ENCODE measurements around the gene TGM5. TPM values are rescaled to one million over a fixed set of nuclear protein-coding genes. Genes with fewer than 3 reads are reported as not detected.

Gene TGM5
- total RNA-seq, 3 donors from 2014 or later = not detected

DNA sequence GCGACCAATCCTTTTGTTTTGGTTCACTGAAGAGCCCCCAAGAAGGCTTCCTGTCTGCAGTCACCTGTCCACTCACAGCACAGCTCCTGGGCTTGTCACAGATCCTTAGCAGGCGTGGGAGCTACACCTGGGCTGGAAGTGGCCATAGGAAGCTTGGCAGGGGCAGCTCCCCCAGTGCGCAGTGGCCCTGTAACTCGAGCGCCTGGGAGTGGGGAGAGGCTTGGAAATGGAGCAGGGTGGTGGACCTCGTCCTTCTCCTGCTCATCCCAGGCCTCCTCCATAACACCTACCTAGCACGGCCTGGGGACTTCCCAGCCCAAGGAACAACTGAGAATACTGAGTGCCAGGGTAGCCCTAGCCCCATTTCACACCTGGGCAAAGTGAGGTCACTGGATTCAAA lies 19.3 kb upstream of the TGM5 start:
- DNase-seq (no peak), ATAC-seq (peak; percentile 13)
- Histone ChIP-seq H3K4me1 (ENCODE audit: low read depth) (no peaks in the 10 kb centered on the region), H3K9me3 (no peaks in the 10 kb centered on the region), H3K4me3 (no peak overlapping the region), H3K36me3 (ENCODE audit: low read depth) (no peaks in the 10 kb centered on the region)
- TF ChIP-seq, protein P1, sequence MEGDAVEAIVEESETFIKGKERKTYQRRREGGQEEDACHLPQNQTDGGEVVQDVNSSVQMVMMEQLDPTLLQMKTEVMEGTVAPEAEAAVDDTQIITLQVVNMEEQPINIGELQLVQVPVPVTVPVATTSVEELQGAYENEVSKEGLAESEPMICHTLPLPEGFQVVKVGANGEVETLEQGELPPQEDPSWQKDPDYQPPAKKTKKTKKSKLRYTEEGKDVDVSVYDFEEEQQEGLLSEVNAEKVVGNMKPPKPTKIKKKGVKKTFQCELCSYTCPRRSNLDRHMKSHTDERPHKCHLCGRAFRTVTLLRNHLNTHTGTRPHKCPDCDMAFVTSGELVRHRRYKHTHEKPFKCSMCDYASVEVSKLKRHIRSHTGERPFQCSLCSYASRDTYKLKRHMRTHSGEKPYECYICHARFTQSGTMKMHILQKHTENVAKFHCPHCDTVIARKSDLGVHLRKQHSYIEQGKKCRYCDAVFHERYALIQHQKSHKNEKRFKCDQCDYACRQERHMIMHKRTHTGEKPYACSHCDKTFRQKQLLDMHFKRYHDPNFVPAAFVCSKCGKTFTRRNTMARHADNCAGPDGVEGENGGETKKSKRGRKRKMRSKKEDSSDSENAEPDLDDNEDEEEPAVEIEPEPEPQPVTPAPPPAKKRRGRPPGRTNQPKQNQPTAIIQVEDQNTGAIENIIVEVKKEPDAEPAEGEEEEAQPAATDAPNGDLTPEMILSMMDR (IDR thresholded peaks at IDR 0.05) = no peak
- intact Hi-C loops (cut with DNase I, micrococcal nuclease) = no loop called here

DNA sequence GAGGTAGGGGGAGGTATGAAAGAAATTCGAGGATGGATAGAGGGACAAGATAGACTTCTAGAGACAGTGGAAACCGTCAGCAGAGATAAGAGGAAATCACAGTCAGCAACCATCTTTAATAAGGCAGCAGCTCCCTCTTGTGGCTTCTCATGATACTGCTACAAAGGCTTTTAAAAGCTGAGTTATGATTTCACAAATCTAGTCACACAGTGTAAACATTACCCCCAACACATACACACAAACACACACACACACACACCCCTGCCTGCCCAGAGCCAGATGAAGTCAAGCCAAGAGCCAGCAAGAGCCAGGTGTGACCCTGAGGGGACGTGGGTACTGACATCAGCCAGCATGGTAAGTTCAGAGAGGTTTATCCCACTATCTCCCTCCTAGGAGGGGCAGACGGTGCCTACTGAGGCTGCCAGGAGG lies 18.9 kb upstream of the TGM5 start:
- intact Hi-C loops (cut with DNase I, micrococcal nuclease) = loop anchor here in 1 of 2 donors (1.0 kb wide), 1 partner anchor 60 kb away; no protein-coding TSS in a partner anchor
- no peaks in the 10 kb centered on the region for H3K9me3 ChIP-seq
- no peaks in the 10 kb centered on the region for H3K36me3 ChIP-seq (ENCODE audit: low read depth)
- no peak overlapping the region for H3K4me3 ChIP-seq
- TF ChIP-seq, protein P1 (IDR thresholded peaks at IDR 0.05) = peak; percentile 47
- ATAC-seq (peak; percentile 90), DNase-seq (peak in 1 of 3 donors; percentile 81)
- no peaks in the 10 kb centered on the region for H3K4me1 ChIP-seq (ENCODE audit: low read depth)

DNA sequence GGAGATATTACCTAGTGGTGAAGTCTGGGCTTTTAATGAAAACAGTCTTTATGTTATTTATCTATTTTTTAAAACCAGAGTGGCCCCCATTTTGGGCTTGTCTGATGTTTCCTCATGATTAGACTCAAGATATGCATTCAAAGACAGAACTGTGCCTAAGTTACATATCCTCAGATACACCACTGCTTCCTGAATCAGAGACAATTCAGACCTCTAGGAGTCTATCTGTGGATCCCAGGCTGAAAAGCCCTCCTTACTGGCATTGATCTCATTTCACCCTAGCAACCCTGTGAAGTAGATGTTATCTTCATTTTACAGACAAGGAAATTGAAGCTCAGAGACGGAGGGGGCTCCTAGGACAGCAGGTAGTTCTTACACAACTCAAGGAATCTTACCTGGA lies 16.8 kb upstream of the TGM5 start:
- ATAC-seq = no peak
- DNase-seq = no peak
- intact Hi-C loops (cut with DNase I, micrococcal nuclease) = no loop called here

DNA sequence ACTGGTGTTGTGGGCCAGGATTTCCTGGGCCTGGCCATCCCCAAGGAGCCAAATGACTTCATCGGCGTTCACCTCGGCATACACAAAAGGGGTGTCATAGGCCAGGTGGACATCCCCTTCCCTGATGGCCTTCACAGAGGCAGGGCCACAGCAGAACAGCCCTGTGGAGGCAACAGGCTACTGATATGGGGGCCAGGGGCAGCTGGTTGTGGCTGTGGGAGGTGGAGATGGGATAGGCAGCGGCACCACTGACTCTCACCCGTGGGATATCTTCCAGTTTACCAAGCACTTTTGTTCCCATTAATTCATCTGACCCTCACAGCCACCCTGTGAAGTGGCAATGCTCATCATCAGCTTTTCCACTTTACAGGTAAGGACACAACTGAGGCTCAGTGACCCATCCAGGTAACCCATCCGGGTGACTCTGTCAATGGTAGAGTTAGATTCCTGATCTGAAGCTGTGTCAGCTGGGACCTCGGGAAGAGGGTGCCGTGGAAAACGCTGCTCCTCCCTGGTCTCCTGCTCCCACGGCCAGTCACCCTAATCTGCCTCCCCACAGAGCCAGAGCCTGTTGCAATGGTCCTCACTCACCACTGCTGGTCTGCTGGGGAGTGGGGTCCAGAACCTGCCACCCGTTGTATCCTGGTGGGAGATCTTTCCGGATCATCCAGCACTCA lies 15.3 kb upstream of the TGM5 start:
- H3K4me1 ChIP-seq (ENCODE audit: low read depth) = no peaks in the 10 kb centered on the region
- intact Hi-C loops (cut with DNase I, micrococcal nuclease) = no loop called here
- TF ChIP-seq, protein P1 (IDR thresholded peaks at IDR 0.05) = no peak
- ATAC-seq (no peak), DNase-seq (no peak)
- no peaks in the 10 kb centered on the region for H3K9me3 ChIP-seq
- H3K36me3 ChIP-seq (ENCODE audit: low read depth) = no peaks in the 10 kb centered on the region
- H3K4me3 ChIP-seq = no peak overlapping the region

More for the DNA sequence above, 16.8 kb upstream of the TGM5 start:
- no peaks in the 10 kb centered on the region for H3K9me3 ChIP-seq
- no peaks in the 10 kb centered on the region for H3K36me3 ChIP-seq (ENCODE audit: low read depth)
- TF ChIP-seq, protein P1 (IDR thresholded peaks at IDR 0.05) = no peak
- no peaks in the 10 kb centered on the region for H3K4me1 ChIP-seq (ENCODE audit: low read depth)
- H3K4me3 ChIP-seq = no peak overlapping the region

DNA sequence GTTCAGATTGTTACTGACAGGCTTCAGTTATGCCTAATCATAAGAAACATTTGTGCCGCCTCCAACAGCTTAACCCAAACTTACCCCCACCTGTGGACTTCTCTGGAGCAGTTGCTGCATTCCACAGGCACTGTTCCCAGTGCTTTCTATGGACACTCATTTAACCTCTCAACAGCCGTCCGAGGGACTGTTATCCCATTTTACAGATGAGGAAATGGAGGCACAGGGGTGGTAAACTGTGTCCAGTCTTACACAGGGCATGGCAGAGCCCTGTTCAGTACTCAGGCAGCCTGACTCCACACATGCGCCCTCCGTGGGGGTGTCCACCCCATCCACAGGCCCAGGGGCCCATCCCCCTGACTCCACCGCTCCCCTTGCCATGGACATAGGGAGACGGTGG lies 14.3 kb upstream of the TGM5 start:
- intact Hi-C loops (cut with DNase I, micrococcal nuclease) = no loop called here
- Histone ChIP-seq H3K4me3 (no peak overlapping the region), H3K36me3 (ENCODE audit: low read depth) (no peaks in the 10 kb centered on the region), H3K4me1 (ENCODE audit: low read depth) (no peaks in the 10 kb centered on the region), H3K9me3 (no peaks in the 10 kb centered on the region)
- TF ChIP-seq, protein P1 (IDR thresholded peaks at IDR 0.05) = no peak
- ATAC-seq = no peak
- no peak for DNase-seq

Data from mucosa of descending colon (tissue), 3 donors.